RWPE2 (cell line): Measurements from ENCODE around the gene CLEC10A.

ENCODE experiments used
- ATAC-seq: fragments of 200-7000 bp; cut with Tn5 transposase; 3 replicates; pipeline ENCODE4 v1.9.1; 2021; ENCODE audit warnings: low read depth
- DNase-seq: peaks from one replicate; pipeline ENCODE4 v3.0.0-alpha.2; 2020; ENCODE audit warnings: low spot score
- H3K27ac ChIP-seq: fragments of 450-650 bp; 2 replicates; pipeline ENCODE4 v1.5.1; 2017; ENCODE audit warnings: mild to moderate bottlenecking; ENCODE audit not compliant: poor library complexity, severe bottlenecking
- H3K27me3 ChIP-seq: fragments of 250-450 bp; sonication (Bioruptor Pico); 2 replicates; pipeline ENCODE4 v1.5.1; 2021; ENCODE audit warnings: mild to moderate bottlenecking, moderate library complexity; ENCODE audit not compliant: insufficient read depth, poor library complexity, severe bottlenecking
- H3K36me3 ChIP-seq: fragments of 250-450 bp; sonication (Bioruptor Pico); 2 replicates; pipeline ENCODE4 v1.5.1; 2020; ENCODE audit warnings: low read depth, mild to moderate bottlenecking, moderate library complexity
- H3K4me1 ChIP-seq: fragments of 250-450 bp; sonication (Bioruptor Pico); 2 replicates; pipeline ENCODE4 v1.5.1; 2021; ENCODE audit warnings: mild to moderate bottlenecking, moderate library complexity; ENCODE audit not compliant: insufficient read depth, poor library complexity, severe bottlenecking
- H3K4me3 ChIP-seq: fragments of 250-450 bp; sonication (Bioruptor Pico); 2 replicates; pipeline ENCODE4 v1.5.1; 2021; ENCODE audit warnings: mild to moderate bottlenecking, moderate library complexity; ENCODE audit not compliant: severe bottlenecking
- H3K9me3 ChIP-seq: fragments of 250-450 bp; sonication (Bioruptor Pico); 2 replicates; pipeline ENCODE4 v1.5.1; 2021; ENCODE audit warnings: mild to moderate bottlenecking, moderate library complexity; ENCODE audit not compliant: severe bottlenecking
- TF ChIP-seq, protein P1 (sequence below): fragments of 450-650 bp; IDR thresholded peaks from one replicate; pipeline ENCODE4 v1.5.1; 2017; ENCODE audit warnings: mild to moderate bottlenecking, moderate library complexity; ENCODE audit not compliant: poor library complexity, severe bottlenecking

CLEC10A gene

DNA sequence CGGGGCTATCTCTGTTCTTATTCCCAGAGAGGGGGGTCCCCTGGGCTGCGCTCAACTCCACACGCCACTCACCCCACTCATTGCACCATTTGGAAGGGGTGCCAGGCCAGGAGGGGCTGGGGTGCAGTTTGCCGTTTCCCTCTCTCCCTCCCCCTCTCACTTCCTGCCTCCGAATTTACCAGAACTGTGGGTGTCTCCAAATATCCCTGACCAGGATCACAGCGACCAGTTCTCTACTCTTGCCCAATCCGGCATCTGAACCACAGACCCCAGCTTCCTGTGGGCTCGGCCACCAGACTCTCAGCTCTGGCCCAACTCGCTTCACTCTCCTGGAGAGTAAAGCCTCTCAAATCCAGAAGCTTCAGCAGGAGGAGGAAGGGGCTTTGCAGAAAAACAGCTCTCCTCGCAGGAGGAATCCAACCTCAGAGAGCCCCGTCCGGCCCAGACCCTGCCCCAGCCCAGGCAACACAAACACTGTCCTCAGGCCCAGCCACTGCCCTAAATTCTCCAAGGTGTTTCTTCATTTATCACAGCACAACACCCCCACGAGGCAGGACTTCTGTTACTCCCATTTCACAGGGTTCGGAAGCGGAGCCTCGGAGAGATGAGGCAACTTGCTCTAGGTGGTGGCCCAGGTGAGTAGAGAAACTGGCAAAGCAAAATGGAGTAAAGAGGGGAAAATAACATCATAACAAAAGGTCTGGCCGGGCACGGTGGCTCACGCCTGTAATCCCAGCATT lies 35.0 kb upstream of the CLEC10A start:
- no peaks in the 10 kb centered on the region for H3K9me3 ChIP-seq
- ATAC-seq (no peak), DNase-seq (no peak)
- H3K4me1 ChIP-seq: no peaks in the 10 kb centered on the region
- no peak overlapping the region for H3K27ac ChIP-seq
- TF ChIP-seq, protein P1, sequence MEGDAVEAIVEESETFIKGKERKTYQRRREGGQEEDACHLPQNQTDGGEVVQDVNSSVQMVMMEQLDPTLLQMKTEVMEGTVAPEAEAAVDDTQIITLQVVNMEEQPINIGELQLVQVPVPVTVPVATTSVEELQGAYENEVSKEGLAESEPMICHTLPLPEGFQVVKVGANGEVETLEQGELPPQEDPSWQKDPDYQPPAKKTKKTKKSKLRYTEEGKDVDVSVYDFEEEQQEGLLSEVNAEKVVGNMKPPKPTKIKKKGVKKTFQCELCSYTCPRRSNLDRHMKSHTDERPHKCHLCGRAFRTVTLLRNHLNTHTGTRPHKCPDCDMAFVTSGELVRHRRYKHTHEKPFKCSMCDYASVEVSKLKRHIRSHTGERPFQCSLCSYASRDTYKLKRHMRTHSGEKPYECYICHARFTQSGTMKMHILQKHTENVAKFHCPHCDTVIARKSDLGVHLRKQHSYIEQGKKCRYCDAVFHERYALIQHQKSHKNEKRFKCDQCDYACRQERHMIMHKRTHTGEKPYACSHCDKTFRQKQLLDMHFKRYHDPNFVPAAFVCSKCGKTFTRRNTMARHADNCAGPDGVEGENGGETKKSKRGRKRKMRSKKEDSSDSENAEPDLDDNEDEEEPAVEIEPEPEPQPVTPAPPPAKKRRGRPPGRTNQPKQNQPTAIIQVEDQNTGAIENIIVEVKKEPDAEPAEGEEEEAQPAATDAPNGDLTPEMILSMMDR: no peak
- peaks cover 3% of the 10 kb centered on the region for H3K27me3 ChIP-seq
- no peak overlapping the region for H3K4me3 ChIP-seq
- no peaks in the 10 kb centered on the region for H3K36me3 ChIP-seq

DNA sequence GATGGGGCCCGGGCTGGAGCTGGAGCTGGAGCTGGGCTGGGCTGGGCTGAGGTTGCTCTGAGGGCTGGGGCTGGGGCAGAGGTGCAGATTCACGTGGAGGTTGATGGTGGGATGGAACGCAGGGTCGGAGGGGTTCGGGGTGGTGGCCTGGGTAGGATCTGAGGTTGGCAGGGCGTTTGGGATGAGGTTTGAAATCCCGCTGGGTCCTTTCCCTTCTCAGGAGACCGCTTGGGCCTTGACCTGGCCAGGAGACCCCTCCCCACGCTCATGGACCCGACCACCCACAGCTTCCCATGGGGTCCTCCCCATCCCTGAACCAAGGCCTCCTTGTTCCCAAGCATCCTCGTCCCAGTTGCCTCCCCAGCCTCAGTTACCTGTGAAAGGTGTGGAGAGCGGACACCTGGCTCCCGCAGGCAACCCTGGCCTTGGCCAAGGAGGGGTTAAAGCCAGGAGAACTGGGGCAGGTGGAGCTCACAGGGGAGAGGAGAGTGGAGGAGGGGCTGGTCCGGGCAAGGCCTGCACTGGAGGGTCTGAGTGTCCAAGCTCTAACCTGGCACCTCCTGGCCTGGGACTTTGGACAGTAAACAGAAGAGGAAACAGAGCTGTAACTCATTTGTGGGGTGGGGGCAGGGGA lies 34.3 kb upstream of the CLEC10A start, which contains the start of gene ASGR2:
Gene ASGR2, minus strand, starts transcription at position 582 of the 634 bp plus-strand sequence. CDS start 582 bp downstream, outside the sequence.
- no peaks in the 10 kb centered on the region for H3K36me3 ChIP-seq
- DNase-seq: no peak
- no peaks in the 10 kb centered on the region for H3K9me3 ChIP-seq
- TF ChIP-seq, protein P1: no peak
- no peak within 1 kb of the TSS for H3K4me3 ChIP-seq
- no peaks in the 10 kb centered on the region for H3K4me1 ChIP-seq
- H3K27me3 ChIP-seq: no peaks in the 10 kb centered on the region
- no peak for ATAC-seq
- no peak within 1 kb of the TSS for H3K27ac ChIP-seq

DNA sequence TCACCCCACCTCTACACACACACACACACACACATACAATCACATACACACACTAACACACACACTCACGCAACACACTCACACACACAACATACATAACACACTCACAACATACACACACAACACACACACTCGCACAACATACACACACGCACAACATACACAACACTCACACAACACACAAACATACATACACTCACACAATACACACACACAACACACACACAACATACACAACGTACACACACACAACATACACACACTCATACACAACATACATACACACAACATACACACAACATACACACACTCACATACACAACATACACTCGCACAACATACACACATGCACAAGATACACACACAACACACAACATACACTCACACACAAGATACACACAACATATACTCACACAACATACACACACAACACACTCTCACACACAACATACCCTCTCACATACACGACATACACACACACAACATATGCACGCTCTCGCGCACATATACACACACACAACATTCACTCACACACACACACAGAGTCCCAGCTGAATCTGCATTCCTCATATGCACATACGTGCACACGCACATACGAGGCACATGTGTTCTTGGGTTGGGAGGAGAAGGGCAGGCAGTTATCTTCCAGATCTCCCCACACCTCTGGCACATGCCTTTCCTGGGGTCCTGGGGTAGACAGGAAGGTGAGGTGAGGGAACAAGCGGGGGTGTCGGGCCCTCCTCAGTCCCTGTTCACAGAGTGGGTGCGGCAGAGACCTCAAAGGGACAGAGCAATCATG lies 33.4 kb upstream of the CLEC10A start:
- H3K27ac ChIP-seq: no peak overlapping the region
- DNase-seq: no peak
- H3K4me1 ChIP-seq: no peaks in the 10 kb centered on the region

DNA sequence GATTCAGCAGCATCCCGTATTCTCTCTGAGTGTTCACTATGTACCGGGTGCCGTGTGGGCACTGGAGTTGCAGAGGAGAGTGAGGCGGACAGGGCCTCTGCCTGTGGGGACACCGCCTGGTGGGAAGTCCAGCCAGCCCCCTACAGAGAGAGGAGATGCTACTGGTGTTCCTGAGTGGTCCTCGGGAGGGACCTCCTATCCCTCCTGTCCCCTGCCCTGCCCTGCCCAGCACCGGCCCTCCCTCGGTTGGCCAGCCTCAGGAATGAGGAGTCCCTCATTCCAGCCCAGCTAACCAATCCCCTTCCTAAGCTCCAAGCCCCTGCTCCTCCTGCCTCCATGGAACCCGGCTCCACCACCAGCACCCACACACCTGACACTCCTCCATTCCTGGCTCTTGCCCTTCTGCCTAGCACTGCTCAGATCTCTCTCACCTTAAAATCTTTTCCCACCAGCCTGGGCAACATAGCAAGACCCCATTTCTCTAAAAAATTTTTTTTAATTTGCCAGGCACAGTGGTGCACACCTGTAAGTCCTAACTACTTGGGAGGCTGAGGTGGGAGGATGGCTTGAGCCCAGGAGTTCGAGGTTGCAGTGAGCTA lies 32.6 kb upstream of the CLEC10A start:
- Histone ChIP-seq H3K9me3 (no peaks in the 10 kb centered on the region), H3K4me1 (no peaks in the 10 kb centered on the region), H3K36me3 (no peaks in the 10 kb centered on the region), H3K4me3 (no peak overlapping the region), H3K27me3 (no peaks in the 10 kb centered on the region), H3K27ac (no peak overlapping the region)
- ATAC-seq (no peak; the same call in 1 of the 3 replicates), DNase-seq (no peak)
- TF ChIP-seq, protein P1: no peak

More for the DNA sequence above, 33.4 kb upstream of the CLEC10A start:
- TF ChIP-seq, protein P1: no peak
- H3K9me3 ChIP-seq: no peaks in the 10 kb centered on the region
- no peaks in the 10 kb centered on the region for H3K36me3 ChIP-seq
- no peaks in the 10 kb centered on the region for H3K27me3 ChIP-seq
- no peak for ATAC-seq
- H3K4me3 ChIP-seq: no peak overlapping the region
